Muscle layer of colon (tissue), 2 donors: Measurements from ENCODE around the gene COCH.
A peak's percentile ranks its signal among the peaks of the same experiment; 100 is the strongest.

ENCODE experiments used
- H3K27ac ChIP-seq: one replicate; pipeline ENCODE4 v1.7.0; 2013; ENCODE audit warnings: low read depth, mild to moderate bottlenecking, low read length, moderate library complexity
- H3K27me3 ChIP-seq, 2 donors: one replicate each; pipeline ENCODE4 v1.7.0; 2013; ENCODE audit warnings: low read length in 2 of 2, mild to moderate bottlenecking in 2 of 2; ENCODE audit not compliant: insufficient read depth in 2 of 2, control insufficient read depth in 1 of 2
- H3K36me3 ChIP-seq: one replicate; pipeline ENCODE4 v1.7.0; 2013; ENCODE audit warnings: mild to moderate bottlenecking, low read length; ENCODE audit not compliant: insufficient read depth
- H3K4me1 ChIP-seq: one replicate; pipeline ENCODE4 v1.7.0; 2013; ENCODE audit warnings: mild to moderate bottlenecking, low read length; ENCODE audit not compliant: insufficient read depth
- H3K4me3 ChIP-seq, 2 donors: one replicate each; pipeline ENCODE4 v1.7.0; 2013; ENCODE audit warnings: low read length in 2 of 2, low read depth in 1 of 2, mild to moderate bottlenecking in 1 of 2, moderate library complexity in 1 of 2
- H3K9ac ChIP-seq: one replicate; pipeline ENCODE4 v1.7.0; 2013; ENCODE audit warnings: low read length
- H3K9me3 ChIP-seq: one replicate; pipeline ENCODE4 v1.7.0; 2013; ENCODE audit warnings: mild to moderate bottlenecking, low read length
- donor health status: abdominal sarcoma.
- donor health status: Adenocarcinoma of cecum.

COCH gene

GRCh38 chr14:30854492-30854891 lies 19.9 kb upstream of the COCH start:
- Histone ChIP-seq H3K36me3 (no peaks in the 10 kb centered on the region), H3K4me3 (no peak overlapping the region), H3K9me3 (no peaks in the 10 kb centered on the region), H3K9ac (no peak overlapping the region), H3K27ac (no peak overlapping the region), H3K27me3 (no peaks in the 10 kb centered on the region), H3K4me1 (no peaks in the 10 kb centered on the region)

- no peaks in the 10 kb centered on the region for H3K9me3 ChIP-seq
- no peaks in the 10 kb centered on the region for H3K36me3 ChIP-seq
- H3K9ac ChIP-seq: no peak overlapping the region
- H3K27me3 ChIP-seq: no peaks in the 10 kb centered on the region
- H3K27ac ChIP-seq: no peak overlapping the region
- no peak overlapping the region for H3K4me3 ChIP-seq
- no peaks in the 10 kb centered on the region for H3K4me1 ChIP-seq
Observed at GRCh38 chr14:30855345-30856037, 18.9 kb upstream of the COCH start.

- Histone ChIP-seq H3K27me3 (no peaks in the 10 kb centered on the region), H3K9me3 (no peaks in the 10 kb centered on the region), H3K9ac (no peak overlapping the region), H3K4me3 (no peak overlapping the region), H3K36me3 (no peaks in the 10 kb centered on the region), H3K4me1 (no peaks in the 10 kb centered on the region), H3K27ac (no peak overlapping the region)
Observed at GRCh38 chr14:30861200-30861599, 13.2 kb upstream of the COCH start.

DNA sequence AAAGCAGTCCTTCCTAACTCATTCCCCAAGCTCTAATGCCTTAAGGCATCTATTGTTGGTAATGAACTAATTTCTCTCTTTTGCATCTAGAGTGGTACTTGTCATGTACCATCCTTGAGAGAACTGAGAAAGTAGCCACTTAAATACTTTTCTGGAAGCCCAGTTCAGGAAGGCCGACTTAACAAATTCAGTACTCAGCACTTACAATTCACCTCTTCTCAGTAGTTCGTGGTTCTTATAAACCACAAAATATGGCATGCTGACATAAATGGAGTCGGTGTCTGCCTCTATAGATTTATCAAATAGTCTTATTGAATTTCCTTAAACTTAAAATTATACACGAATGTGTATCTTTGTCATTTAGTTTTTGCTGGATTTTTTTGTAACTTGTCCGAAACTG lies 9.4 kb upstream of the COCH start:
- no peaks in the 10 kb centered on the region for H3K27me3 ChIP-seq
- no peak overlapping the region for H3K4me3 ChIP-seq
- H3K4me1 ChIP-seq: no peaks in the 10 kb centered on the region
- H3K27ac ChIP-seq: no peak overlapping the region
- no peaks in the 10 kb centered on the region for H3K9me3 ChIP-seq
- no peak overlapping the region for H3K9ac ChIP-seq
- no peaks in the 10 kb centered on the region for H3K36me3 ChIP-seq

DNA sequence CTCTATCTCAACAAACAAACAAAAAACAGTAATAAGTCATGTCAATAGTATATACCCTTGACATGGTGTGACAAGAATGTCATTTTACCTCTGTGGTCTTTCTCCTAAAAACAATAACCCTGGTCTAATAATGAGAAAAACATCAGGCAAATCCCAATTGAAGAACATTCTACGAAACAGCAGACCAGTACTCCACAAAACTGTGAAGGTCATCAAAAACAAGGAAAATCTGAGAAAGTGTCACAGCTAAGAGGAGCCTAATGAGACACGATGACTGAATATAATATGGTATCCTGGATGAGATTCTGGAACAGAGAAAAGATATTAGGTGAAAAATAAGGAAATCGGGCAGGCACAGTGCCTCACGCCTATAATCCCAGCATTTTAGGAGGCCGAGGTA lies 5.6 kb upstream of the COCH start:
- no peak overlapping the region for H3K9ac ChIP-seq
- no peak overlapping the region for H3K4me3 ChIP-seq
- no peaks in the 10 kb centered on the region for H3K4me1 ChIP-seq
- H3K36me3 ChIP-seq: no peaks in the 10 kb centered on the region
- no peak overlapping the region for H3K27ac ChIP-seq
- peaks cover 5 to 9% of the 10 kb centered on the region in 2 donors for H3K27me3 ChIP-seq
- H3K9me3 ChIP-seq: no peaks in the 10 kb centered on the region

DNA sequence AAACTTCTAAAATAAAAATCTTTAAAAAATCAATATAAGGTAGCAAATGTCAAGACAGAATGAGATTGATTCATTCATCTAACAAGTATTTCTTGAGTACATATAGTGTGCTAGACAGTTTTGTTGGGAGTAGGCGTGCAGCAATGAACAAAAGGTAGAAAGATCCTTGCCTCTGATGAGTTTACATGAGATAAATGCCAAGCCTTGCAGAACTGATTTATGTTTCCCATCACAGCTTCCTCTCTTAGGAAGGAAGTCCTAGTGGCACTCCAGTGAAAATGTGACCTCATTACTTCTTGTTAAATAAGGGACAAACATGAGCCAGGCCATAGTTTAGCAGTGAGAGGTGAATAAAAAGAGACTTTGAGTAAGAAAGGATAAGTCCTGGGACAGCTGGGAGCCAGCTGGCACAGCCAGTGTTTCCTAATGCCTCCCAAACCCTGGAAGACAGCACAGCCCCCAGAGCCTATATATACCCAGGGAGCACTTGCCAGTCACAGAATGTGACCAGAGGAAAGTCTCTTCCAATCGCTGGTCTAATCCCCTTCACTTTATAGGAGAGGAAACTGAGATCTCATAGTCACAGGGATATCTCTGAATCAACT lies 4.7 kb upstream of the COCH start:
- H3K9ac ChIP-seq: no peak overlapping the region
- H3K4me1 ChIP-seq: no peaks in the 10 kb centered on the region
- no peaks in the 10 kb centered on the region for H3K36me3 ChIP-seq
- H3K9me3 ChIP-seq: no peaks in the 10 kb centered on the region
- no peak overlapping the region for H3K4me3 ChIP-seq
- H3K27me3 ChIP-seq: peaks cover 7 to 18% of the 10 kb centered on the region in 2 donors
- no peak overlapping the region for H3K27ac ChIP-seq

DNA sequence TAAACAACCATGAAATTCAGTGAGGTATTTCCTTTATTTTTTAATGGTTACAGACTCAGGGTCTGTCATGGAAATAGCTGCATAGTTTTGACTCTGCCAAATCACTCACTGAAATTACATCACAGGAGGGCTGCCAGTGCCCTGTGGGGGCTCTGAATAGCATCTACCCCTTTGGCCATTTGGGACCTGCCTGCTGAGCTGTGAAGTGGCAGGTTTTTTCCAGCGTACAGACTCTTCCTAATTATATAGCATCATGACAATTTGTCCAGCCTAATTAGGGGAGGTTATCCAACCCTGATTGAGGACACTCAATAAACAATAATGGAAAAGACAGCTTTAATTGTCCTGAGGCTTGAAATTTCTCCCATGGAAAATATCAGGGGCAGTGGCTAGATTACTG lies 1.8 kb upstream of the COCH start:
- Histone ChIP-seq H3K9ac (no peak overlapping the region), H3K27me3 (peaks cover 17 to 34% of the 10 kb centered on the region in 2 donors), H3K4me3 (no peak overlapping the region), H3K9me3 (no peaks in the 10 kb centered on the region), H3K4me1 (peaks cover 7% of the 10 kb centered on the region), H3K27ac (no peak overlapping the region), H3K36me3 (no peaks in the 10 kb centered on the region)

DNA sequence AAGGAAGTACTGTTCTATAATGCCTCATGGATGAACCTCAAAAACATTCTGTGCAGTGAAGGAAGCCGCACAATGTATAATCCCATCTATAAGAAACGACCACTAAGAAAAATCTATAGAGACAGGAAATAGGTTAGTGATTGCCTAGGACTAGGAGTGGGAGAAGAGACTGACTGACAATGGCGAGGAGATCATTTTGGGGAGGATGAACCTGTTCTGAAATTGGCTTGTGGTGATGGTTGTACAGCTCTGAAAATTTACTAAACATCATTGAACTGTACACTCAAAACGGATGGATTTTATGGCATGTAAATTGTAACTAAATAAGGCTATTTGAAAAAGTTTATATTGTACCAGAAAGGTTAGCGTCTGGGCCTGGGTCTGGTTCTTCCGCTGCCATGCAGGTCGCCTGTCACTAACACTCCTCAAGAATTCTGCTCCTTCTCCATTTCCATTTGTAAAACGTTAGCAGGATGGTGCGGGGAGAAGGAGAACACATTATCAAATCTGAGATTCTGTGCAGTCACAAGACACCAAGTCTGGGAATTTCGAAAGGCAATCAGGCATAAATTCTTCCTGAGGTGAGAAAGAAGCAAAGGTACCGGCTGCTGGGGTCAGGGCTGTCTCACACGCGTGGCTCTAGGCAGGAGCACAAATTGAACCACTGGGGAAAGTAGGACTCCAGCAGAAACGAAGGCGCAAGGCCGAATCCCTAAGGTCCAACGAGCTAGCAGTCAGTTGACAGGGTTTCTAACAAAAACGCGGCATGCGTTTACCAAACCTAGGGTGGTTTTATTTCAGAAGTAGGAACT lies 845 bp upstream of the COCH start:
- Histone ChIP-seq H3K9ac (no peak overlapping the region), H3K27me3 (peaks cover 17 to 34% of the 10 kb centered on the region in 2 donors), H3K4me3 (peak overlapping the region; percentile 55 to 74)

DNA sequence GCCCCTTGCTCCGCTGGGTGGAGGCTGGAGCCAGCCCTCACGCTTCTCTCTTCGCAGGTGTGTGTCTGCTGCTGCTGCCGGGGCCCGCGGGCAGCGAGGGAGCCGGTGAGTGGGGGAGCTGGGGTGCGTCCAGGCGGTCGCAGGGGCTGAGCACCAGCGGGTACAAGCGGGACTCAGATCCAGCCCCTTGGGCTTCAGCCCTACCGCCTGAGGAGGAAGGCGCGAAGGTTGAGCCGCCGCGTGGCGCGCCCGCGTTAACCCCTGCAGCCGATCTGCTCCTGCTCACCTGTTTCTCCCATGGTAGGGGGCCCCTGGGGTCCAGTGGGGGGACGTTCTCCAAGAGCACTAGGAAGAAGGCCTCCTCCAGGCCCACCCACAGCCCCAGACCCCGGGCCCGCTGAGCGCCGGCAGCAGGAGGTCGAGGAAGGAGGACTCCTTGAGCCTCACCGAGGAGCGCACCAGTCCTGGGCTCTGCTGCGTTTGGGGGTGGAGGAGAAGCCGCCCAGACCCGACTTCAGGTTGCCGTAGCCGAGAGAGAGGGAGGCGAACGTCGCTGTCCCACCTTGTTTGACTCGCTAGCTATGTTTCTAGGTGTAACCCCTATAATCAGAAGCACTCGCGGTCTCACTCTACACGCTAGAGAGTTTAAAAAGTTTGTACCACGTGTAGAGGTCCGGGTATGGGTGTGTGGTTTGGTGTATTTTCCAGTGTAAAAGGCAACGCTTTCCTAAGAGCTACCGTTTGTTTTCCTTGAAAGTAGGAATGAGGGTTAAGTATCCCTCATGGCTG lies 834 bp downstream of the COCH start:
- peaks cover 17 to 34% of the 10 kb centered on the region in 2 donors for H3K27me3 ChIP-seq
- H3K27ac ChIP-seq: no peak overlapping the region
- peaks cover 7% of the 10 kb centered on the region for H3K4me1 ChIP-seq
- H3K9me3 ChIP-seq: no peaks in the 10 kb centered on the region
- H3K4me3 ChIP-seq: peak overlapping the region; percentile 55 to 74
- no peaks in the 10 kb centered on the region for H3K36me3 ChIP-seq
- no peak overlapping the region for H3K9ac ChIP-seq

More for the DNA sequence above, 845 bp upstream of the COCH start:
- H3K9me3 ChIP-seq: no peaks in the 10 kb centered on the region
- no peaks in the 10 kb centered on the region for H3K36me3 ChIP-seq
- H3K27ac ChIP-seq: no peak overlapping the region
- H3K4me1 ChIP-seq: peaks cover 7% of the 10 kb centered on the region

DNA sequence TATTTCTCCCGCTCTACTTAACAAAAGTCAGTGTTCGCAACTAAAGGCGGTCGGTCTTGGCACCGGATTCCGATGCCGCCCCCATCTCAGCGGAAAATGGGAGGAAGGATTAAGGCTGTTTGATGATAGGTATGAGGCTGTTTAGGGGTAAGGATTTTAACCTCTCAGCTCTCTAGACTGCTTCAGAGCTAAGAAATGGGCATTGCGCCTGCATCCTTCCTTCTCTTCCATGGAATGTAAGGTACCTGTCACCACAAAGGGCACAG lies 1.4 kb downstream of the COCH start:
- Histone ChIP-seq H3K9ac (no peak overlapping the region), H3K27me3 (peaks cover 17 to 34% of the 10 kb centered on the region in 2 donors), H3K9me3 (no peaks in the 10 kb centered on the region), H3K4me3 (peak overlapping the region in 1 of 2 donors; percentile 55), H3K36me3 (no peaks in the 10 kb centered on the region), H3K27ac (no peak overlapping the region), H3K4me1 (peaks cover 7% of the 10 kb centered on the region)

DNA sequence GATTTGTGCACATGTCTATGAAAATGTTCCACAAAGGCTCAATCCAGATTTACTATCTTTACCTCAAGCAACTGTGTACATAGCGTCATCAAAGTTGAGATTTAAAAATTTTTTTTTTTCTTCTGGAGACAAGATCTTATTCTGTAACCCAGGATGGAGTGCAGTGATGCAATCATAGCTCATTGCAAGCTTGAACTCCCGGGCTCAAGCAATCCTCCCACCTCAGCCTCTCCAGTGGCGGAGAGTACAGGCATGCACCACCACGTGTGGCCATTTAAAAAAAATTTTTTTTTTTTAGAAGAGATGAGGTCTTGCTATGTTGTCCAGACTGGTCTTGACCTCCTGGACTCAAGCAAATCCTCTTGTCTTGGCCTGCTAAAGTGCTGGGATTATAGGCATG lies 2.3 kb downstream of the COCH start:
- no peak overlapping the region for H3K27ac ChIP-seq
- peaks cover 17 to 34% of the 10 kb centered on the region in 2 donors for H3K27me3 ChIP-seq
- H3K9me3 ChIP-seq: no peaks in the 10 kb centered on the region
- H3K4me1 ChIP-seq: peaks cover 7% of the 10 kb centered on the region
- no peak overlapping the region for H3K4me3 ChIP-seq
- H3K36me3 ChIP-seq: no peaks in the 10 kb centered on the region
- no peak overlapping the region for H3K9ac ChIP-seq
